GM12878 (cell line): Measurements from ENCODE around the gene RRM2. TPM values are rescaled to one million over a fixed set of nuclear protein-coding genes. Genes with fewer than 3 reads are reported as not detected.

Experiments used
- ATAC-seq: fragments of 200-7000 bp; cut with Tn5 transposase; 3 replicates; pipeline ENCODE4 v1.9.1; 2020; ENCODE audit warnings: mild to moderate bottlenecking, moderate library complexity
- BruUV-seq: library from RNA; stranded (reverse); fragments of 400-500 nt; replicated peaks from 2 replicates; lab custom pipeline; 2021; lab: Mats Ljungman, UMichigan
- CTCF ChIA-PET: fragments of 300-600 bp; sonication (Branson Sonifier 250); formaldehyde crosslinking; extraction: SDS; loops from one replicate; lab custom pipeline; 2021; ENCODE audit warnings: inconsistent platforms; lab: Yijun Ruan, JAX
- POLR2A ChIA-PET: fragments of 350-600 bp; formaldehyde crosslinking; extraction: SDS; loops from one replicate; lab custom pipeline; 2021; ENCODE audit warnings: inconsistent platforms; lab: Charles Lee
- RAD21 ChIA-PET: fragments of 300-600 bp; sonication (Branson Sonifier 250); formaldehyde crosslinking; loops from one replicate; lab custom pipeline; 2023; ENCODE audit warnings: antibody characterized with exemption; ENCODE audit not compliant: unreplicated experiment; lab: Charles Lee
- SMC1A ChIA-PET: fragments of 300-600 bp; sonication (Branson Sonifier 250); formaldehyde crosslinking; loops from one replicate; lab custom pipeline; 2023; ENCODE audit not compliant: unreplicated experiment, uncharacterized antibody; lab: Charles Lee
- DNase-seq: peaks from one replicate; pipeline ENCODE4 v3.0.0-alpha.2; 2011; ENCODE audit warnings: low read depth, low spot score
- FAIRE-seq: peaks from 3 replicates; lab custom pipeline; 2011; peaks lifted over from hg19 to GRCh38; lab: Jason Lieb, UNC
- H2AFZ ChIP-seq: 2 replicates; pipeline ENCODE4 v1.6.0; 2011; ENCODE audit warnings: low read depth, low read length, control low read depth; ENCODE audit not compliant: control insufficient read depth
- H3K27ac ChIP-seq: 2 replicates; pipeline ENCODE4 v1.5.1; 2011; ENCODE audit warnings: control low read depth; ENCODE audit not compliant: control insufficient read depth, insufficient read depth
- H3K27me3 ChIP-seq, 2 experiments: replicated peaks in 1 of 2; 2 replicates each; pipeline versions ENCODE4 v1.6.0 to v1.6.1; 2011; ENCODE audit warnings: low read length in 1 of 2; ENCODE audit not compliant: control insufficient read depth in 2 of 2, insufficient read depth in 2 of 2
- H3K36me3 ChIP-seq, 2 experiments: 2 replicates each; pipeline ENCODE4 v1.5.1; 2011; ENCODE audit warnings: low read length in 1 of 2; ENCODE audit not compliant: control insufficient read depth in 2 of 2, insufficient read depth in 2 of 2
- H3K4me1 ChIP-seq: 2 replicates; pipeline ENCODE4 v1.6.1; 2011; ENCODE audit warnings: mild to moderate bottlenecking, low read length, moderate library complexity, mixed read lengths; ENCODE audit not compliant: control insufficient read depth, insufficient read depth
- H3K4me2 ChIP-seq: 2 replicates; pipeline ENCODE4 v1.6.0; 2011; ENCODE audit warnings: control low read depth; ENCODE audit not compliant: control insufficient read depth, insufficient read depth
- H3K4me3 ChIP-seq: fragments of 200-600 bp; sonication (generic); 2 replicates; pipeline ENCODE4 v1.5.1; 2016
- H3K79me2 ChIP-seq: 2 replicates; pipeline ENCODE4 v1.6.0; 2011; ENCODE audit warnings: low read length; ENCODE audit not compliant: control insufficient read depth, insufficient read depth
- H3K9ac ChIP-seq: 2 replicates; pipeline ENCODE4 v1.8.0; 2011; ENCODE audit warnings: low read length, control low read depth, mixed read lengths; ENCODE audit not compliant: control insufficient read depth, insufficient read depth
- H3K9me3 ChIP-seq: replicated peaks from 3 replicates; pipeline ENCODE4 v1.5.1; 2011; ENCODE audit warnings: mild to moderate bottlenecking, low read length; ENCODE audit not compliant: control insufficient read depth, insufficient read depth
- H4K20me1 ChIP-seq: 2 replicates; pipeline ENCODE4 v1.6.0; 2011; ENCODE audit not compliant: control insufficient read depth, insufficient read depth
- CREM ChIP-seq: IDR thresholded peaks from 2 replicates; pipeline ENCODE4 v1.6.1; 2014; ENCODE audit warnings: antibody characterized with exemption, low read depth
- ELK1 ChIP-seq: IDR thresholded peaks from 2 replicates; pipeline ENCODE4 v1.6.1; 2012; ENCODE audit warnings: low read depth, low read length, improper control_type of control experiment
- MTA2 ChIP-seq: fragments of 450-650 bp; IDR thresholded peaks from 2 replicates; pipeline ENCODE4 v1.6.1; 2016; ENCODE audit warnings: low read depth, mild to moderate bottlenecking, moderate library complexity
- SIX5 ChIP-seq: IDR thresholded peaks from 2 replicates; pipeline ENCODE4 v1.6.1; 2011; ENCODE audit warnings: mild to moderate bottlenecking, low read depth, low read length, moderate library complexity; ENCODE audit not compliant: severe bottlenecking
- WGBS: methylation state at CpG from one replicate; pipeline ENCODE4 v1.1.6; 2016; ENCODE audit warnings: low lambda C conversion rate; ENCODE audit not compliant: insufficient replicate concordance, insufficient coverage; ENCODE audit errors: missing lambda C conversion rate; 5-methylcytosine and 5-hydroxymethylcytosine counted together
- in situ Hi-C: fragments of 300-500 bp; cut with MboI; formaldehyde crosslinking; loops from 9 replicates; pipeline ENCODE4 v1.14.3; 2018; ENCODE audit warnings: mixed read lengths
- intact Hi-C: fragments of 100-400 bp; cut with micrococcal nuclease; formaldehyde crosslinking; loops from one replicate; pipeline ENCODE4 v1.14.2; 2022; ENCODE audit not compliant: unreplicated experiment
- polyA plus RNA-seq, 11 experiments: library from polyadenylated mRNA; depleted of rRNA in 4 of 11; unstranded in 6 of 11; stranded (reverse) in 5 of 11; fragments of >200 nt; fragmentation: Nextera tagmentation in 4 of 11; fragmentation: Illumina TruSeq in 1 of 11; extraction: Ambion mirVana in 4 of 11; extraction: Trizol in 1 of 11; gene quantifications; 1 replicate in 1 of 11; 2 replicates in 10 of 11; pipeline versions ENCODE4 v1.2.1 to v1.2.3, GENCODE V29; 2011 to 2016; ENCODE audit warnings: inconsistent platforms in 2 of 11, missing spikeins in 2 of 11, low read depth in 1 of 11
- total RNA-seq, 4 experiments: library from RNA; depleted of rRNA in 3 of 4; stranded (reverse); fragments of >200 nt in 3 of 4; fragmentation: Illumina TruSeq in 1 of 4; extraction: Trizol in 1 of 4; gene quantifications; 2 replicates each; pipeline versions ENCODE4 v1.2.1 to v1.2.3, GENCODE V29; 2013 to 2021
- TF ChIP-seq, protein P1 (sequence below), 3 experiments: IDR thresholded peaks in 2 of 3; conservative IDR thresholded peaks in 1 of 3; 2 replicates each; pipeline ENCODE4 v1.5.1; 2011; ENCODE audit warnings: low read depth in 3 of 3, low read length in 3 of 3, mild to moderate bottlenecking in 3 of 3, control low read depth in 2 of 3, moderate library complexity in 2 of 3, inconsistent platforms in 1 of 3, mixed read lengths in 1 of 3; ENCODE audit not compliant: control insufficient read depth in 2 of 3, insufficient read depth in 1 of 3; ENCODE audit errors: extremely low read depth in 1 of 3

RRM2 gene
- total and polyA plus RNA-seq, 10 of the 15 experiments (the other 5 are each of a cell fraction or from before 2014, with no cell fraction given), result 54.4 to 771 (median 159) TPM

GRCh38 chr2:10085043-10085667 is 37.4 kb upstream of the RRM2 start:
- ChIA-PET POLR2A (interaction anchor here (0.7 to 2.1 kb wide), 6 partner anchors 9 to 363 kb away, joined by 3 to 7 read pairs (median 3); partner anchors contain the start of gene ODC1), SMC1A (interaction anchor here (0.8 to 8.9 kb wide), 7 partner anchors 10 to 325 kb away, joined by 3 to 194 read pairs (median 6); no protein-coding TSS in a partner anchor), RAD21 (interaction anchor here (1.0 to 2.0 kb wide), 9 partner anchors 8 to 362 kb away, joined by 3 to 9 read pairs (median 4); no protein-coding TSS in a partner anchor), CTCF (interaction anchor here (0.7 to 31.8 kb wide), 6 partner anchors 9 to 355 kb away, joined by 3 to 983 read pairs (median 8); partner anchors contain the start of gene CYS1)
- DNase-seq, result no peak
- Histone ChIP-seq H4K20me1 (no peaks in the 10 kb centered on the region), H3K4me2 (no peak overlapping the region), H3K4me3 (no peak overlapping the region), H3K79me2 (no peaks in the 10 kb centered on the region), H2AFZ (no peak overlapping the region), H3K36me3 (no peaks in the 10 kb centered on the region), H3K4me1 (peaks cover 31% of the 10 kb centered on the region), H3K27ac (no peak overlapping the region), H3K9ac (no peak overlapping the region), H3K9me3 (no peaks in the 10 kb centered on the region), H3K27me3 (no peaks in the 10 kb centered on the region)
- in situ Hi-C loops (no loop called here), intact Hi-C loops (no loop called here)
- TF ChIP-seq CREM (no peak), ELK1 (no peak), MTA2 (0 out of 2 replicates have a peak, but pooled peaks have one; percentile 18), SIX5 (no peak)
- TF ChIP-seq, protein P1, sequence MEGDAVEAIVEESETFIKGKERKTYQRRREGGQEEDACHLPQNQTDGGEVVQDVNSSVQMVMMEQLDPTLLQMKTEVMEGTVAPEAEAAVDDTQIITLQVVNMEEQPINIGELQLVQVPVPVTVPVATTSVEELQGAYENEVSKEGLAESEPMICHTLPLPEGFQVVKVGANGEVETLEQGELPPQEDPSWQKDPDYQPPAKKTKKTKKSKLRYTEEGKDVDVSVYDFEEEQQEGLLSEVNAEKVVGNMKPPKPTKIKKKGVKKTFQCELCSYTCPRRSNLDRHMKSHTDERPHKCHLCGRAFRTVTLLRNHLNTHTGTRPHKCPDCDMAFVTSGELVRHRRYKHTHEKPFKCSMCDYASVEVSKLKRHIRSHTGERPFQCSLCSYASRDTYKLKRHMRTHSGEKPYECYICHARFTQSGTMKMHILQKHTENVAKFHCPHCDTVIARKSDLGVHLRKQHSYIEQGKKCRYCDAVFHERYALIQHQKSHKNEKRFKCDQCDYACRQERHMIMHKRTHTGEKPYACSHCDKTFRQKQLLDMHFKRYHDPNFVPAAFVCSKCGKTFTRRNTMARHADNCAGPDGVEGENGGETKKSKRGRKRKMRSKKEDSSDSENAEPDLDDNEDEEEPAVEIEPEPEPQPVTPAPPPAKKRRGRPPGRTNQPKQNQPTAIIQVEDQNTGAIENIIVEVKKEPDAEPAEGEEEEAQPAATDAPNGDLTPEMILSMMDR (IDR thresholded peaks at IDR 0.05 in 2 of 3, conservative IDR thresholded peaks at IDR 0.05 in 1 of 3; ENCODE audit: control insufficient read depth in 2 of 3, extremely low read depth in 1 of 3, insufficient read depth in 1 of 3, low read depth in 3 of 3, low read length in 3 of 3), result no peak
- no peak for FAIRE-seq
- no peak for ATAC-seq
- 63% methylated on average over 5 of the region's 6 CpGs for WGBS
- no TSS peak for BruUV-seq
